Activated CD4-positive, alpha-beta T cell treated with anti-CD3 and anti-CD28 coated beads, Interleukin-2, Interleukin-4, amounts not matched to agents 100 ng/mL and 50 ng/mL, durations not matched to agents 16 hours and 8 hours (primary cell): ENCODE measurements around the gene C1QL1.

Experiments used
- DNase-seq: peaks from one replicate; pipeline ENCODE4 v3.0.0-alpha.2; 2020; ENCODE audit warnings: low spot score

The C1QL1 gene

DNA sequence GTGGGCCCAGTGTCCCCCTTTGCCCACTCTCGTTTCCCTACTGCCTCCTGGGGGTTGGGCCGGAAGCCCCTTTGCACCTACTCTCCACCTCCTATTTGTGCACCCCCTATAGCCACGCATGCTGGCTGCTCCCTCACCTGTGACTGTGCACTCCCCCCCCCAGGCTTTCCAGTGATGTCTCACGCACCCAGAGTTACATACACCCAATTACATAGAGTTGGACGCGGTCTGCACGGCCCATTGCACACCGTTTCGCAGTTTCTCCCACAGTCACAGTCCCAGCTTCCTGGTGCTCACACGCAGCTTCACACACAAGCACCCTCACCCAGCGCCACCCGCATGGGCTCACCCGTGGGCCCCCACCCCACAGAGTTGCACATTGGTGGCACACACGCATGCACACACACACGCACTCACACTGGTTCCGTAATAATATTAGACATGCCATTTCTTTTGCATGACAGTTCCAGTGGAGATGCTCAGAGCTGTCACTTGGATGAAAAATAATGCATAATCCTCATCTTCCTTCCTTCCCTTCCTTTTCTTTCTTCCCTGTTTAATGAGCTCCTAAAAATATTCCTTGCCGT is 21.5 kb upstream of the C1QL1 start:
- no peak for DNase-seq

DNA sequence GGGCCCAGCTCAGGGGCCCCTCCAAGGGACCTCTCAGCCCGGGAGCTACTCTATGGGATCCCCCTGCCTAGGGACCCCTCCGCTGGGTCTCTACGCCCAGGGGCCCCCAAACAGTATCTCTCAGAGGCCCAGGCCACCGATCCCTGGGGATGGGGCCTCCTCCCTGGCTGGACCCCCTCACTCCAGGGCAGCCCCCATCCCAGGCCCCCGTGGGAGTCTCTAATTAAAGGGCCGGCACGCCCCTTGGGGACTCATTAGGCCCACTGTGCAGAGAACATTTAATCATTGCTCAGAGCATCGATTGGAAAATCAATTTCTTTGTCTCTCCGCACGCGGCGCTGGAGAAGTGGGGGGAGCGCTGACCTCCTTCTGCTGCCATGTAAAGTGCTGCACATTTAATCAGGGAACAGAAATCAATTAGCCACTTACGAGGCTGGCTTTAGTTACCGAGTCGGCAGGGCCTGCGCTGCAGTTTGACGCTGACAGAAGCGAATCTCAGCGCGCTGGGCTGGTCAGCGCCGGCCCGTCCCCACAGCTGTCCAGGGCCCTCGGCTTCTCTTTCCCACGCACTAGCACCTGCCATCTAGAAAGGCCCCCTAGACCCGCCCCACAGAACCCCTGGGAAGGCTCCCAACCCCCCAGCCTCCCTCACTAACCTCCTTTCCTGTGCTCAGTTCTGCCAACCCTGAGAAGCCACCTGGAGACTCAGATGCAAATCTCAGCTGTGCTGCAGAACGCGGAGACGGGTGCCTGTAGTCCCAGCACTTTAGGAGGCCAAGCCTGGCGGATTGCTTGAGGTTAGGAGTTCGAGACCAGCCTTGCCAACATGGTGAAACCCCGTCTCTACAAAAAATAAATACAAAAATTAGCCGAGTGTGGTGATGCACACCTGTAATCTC is 20.2 kb upstream of the C1QL1 start:
- no peak for DNase-seq

DNA sequence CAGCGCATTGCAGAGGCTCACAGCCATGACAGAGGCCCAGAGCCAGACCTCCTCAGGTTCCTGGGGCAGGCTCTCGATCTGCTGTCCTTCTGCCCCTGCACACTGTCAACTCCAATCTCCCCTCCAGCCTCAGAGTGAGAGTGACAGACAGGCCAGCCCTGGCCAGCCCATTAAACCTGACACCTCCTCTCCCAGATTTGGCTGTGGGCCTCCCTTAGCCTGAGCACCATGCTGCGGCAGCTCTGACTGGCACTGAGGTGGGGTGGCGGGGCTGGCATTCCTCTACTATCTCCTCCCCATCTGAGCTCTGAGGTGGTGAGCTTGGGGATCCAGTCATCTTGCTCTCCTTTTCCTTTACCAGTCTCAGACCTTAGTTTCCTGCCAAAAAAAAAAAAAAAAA is 15.5 kb upstream of the C1QL1 start:
- DNase-seq = no peak

DNA sequence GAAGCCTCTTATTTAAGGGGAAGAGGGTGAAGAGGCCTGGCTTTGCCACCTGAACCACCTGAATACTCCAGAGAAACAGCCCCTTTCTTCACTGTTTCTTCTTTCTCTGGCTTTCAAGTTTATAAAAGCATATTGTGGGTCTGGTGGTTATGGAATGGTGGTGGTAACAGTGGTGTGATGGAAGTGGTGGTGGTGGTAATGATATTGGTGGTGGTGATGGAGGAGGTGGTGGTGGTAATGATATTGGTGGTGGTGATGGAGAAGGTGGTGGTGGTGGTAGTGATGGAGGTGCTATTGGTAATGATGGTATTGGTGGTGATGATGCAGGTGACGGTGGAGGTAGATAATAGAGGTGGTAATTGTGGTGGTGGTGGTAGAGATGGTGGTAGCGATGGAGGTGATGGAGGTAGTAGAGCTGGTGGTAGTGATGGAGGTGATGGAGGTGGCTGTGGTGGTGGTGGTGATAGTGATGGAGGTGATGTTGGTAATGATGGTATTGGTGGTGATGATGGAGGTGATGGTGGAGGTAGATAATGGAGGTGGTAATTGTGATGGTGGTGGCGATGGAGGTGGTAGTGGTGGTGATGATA is 14.1 kb upstream of the C1QL1 start:
- DNase-seq = no peak

DNA sequence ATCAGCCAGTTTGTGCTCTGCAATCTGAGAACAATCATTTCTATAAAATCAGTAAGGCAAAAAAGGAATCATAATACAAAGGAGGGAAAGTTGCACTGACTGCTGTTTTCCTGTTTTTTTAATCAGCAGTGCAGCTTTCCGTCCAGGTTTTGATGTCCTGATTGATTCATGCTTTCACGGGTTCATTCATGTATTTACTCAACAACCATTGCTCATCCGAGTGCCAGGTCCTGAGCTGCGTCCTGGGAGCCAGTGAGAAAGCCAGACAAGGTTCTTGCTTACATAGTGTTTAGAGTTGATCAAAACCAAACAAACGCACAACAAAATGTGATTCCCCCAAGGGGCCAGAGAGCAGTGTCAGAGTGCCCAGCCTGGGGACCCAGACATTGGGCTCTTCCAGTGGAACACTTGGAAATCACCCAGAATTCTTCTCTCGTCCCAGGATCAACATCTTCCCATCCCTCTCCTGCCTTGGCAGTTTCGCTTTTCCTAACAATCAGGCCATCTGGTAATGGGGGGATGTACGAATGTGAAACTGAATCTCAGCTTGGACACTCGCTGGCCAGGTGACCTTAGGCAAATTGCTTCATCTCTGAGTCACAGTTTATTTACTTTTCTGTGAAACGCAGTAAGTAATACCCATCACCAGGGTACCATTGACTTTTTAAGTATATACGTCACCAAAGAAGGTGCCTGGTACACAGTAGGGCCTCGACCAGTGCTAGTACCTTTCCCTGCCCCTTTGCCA is 13.3 kb upstream of the C1QL1 start:
- DNase-seq = no peak

DNA sequence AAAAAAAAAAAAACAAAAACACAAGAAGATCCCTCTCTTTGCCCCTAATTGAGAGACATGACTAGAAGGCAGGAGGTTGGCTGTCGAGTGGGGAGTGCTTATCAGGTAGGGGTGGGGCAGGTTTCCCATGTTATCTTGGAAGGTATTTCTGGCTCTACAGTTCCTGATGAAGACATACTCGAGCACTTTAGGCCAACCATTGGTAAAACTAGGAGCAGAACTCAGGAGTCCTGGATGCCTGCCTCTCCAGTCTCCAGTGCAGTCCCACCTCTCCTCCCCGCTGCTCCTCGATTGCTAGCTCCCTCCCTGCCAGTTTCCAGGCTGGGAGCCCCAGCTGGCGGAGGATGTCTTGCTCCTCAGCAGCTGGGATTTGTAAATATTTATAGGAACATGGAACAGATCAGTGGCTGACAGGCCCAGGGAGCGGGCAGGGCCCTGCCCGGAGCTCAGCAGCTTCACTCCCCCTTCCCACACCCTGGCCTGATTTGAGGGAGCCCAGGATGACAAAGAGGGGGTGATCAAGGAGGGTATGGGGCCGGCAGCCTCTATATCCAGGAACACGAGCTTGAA is 11.4 kb upstream of the C1QL1 start:
- DNase-seq = no peak

DNA sequence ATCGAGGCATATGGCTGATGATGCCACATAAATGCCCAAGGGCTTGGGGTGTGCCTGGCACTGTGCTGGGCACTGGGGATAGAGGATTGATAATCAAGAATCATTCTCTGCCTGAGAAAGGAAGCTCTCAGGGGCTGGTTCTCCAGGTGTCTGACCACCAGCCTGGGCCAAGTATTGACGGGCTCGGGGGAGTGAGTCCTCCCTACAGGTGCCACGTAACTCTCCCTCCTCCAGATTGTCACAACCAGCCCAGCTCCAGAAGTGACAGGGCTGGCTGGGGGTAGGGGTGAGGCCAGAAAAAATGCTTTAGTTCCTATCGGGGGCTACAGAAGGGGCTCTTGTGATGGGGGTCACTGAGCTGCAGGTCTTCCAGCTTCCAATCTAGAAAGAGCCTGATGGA is 10.7 kb upstream of the C1QL1 start:
- no peak for DNase-seq

DNA sequence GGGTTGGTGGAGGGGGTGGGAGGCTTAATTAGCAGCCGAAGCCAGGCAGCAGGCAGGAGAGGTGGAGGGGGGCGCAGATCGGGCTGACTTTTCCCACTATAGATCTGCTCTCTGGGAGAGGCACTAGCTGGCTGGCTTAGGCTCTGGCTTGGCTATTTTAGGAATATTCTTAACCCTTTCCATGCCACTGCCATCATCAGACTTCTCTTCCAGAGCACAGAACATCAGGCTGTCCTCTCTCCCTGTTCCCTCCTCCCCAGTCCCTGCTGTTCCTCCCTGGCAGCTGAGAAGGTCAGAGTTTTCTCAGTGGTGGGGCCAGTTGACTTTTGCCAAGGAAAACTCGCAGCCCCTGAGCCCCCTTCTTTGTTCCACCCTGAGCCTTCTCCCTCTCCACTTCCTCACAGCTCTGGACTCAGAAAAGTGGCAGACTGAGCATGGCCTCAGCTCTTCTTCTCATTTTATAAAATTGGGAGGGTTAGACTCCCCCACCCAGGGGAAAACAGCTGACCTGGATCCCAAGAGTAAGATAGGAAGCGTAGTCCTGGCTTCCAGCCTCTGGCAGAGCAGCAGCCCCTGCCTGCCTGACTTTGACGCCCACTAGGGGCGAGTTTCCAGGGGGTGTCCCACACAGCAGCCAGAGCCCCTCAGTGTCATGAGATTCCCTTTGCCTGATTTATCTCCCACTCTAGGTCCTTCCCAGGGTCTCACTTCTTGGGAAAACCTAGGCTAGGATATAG is 9.9 kb upstream of the C1QL1 start:
- DNase-seq = no peak

DNA sequence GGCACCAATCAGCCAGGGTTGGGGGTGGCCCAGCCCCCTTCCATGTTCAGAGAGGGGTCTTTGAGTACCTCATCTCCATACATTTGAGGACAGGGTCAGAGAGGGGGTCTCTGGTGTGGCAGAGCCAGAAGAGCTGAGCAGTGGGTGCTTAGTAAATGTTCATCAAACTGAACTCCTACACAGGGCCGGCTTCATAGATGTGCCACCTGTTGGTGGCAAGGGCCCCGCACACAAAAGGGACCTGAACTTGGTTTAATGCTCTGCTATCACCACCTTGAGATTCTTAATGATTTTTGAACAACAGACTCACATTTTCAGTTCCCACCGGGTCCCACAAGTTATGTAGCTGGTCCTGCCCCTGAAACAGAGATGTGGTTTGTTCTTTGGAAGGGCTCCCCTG is 9.0 kb upstream of the C1QL1 start:
- DNase-seq = no peak

DNA sequence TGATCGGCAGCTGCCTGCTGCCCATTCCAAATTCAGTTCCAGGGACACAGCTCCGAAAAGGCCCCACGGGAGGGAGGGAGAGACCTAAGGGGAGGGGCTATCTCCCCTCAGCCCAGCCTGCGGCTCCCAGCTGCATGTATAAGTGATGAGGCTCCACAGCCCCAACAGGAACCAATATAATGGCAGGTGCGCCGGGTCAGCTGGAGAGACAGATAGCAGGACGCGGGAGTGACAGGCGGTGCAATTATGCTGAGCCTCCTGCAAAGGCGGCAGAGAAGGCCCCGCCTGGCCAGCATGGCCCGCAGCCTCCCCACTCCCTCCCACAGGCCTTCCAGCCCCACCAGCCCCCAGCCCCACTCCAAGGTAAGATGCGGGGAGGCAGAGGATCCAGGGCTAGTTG is 8.1 kb upstream of the C1QL1 start:
- DNase-seq = no peak

DNA sequence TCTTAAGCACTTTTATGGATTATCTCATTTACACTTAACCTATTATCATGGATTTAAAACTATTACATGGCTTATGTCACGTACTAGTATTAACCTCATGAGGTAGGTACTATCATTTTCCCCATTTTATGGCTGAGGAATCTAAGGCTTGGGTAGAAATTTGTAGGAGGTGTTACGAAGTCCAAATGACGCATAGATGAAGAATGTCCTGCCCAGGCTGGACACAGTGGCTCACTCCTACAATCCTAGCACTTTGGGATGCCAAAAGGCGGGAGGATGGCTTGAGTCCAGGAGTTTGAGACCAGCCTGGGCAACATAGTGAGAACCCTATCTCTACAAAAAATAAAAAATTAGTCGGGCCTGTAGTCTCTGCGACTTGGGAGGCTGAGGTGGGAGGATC is 4.8 kb upstream of the C1QL1 start:
- no peak for DNase-seq

DNA sequence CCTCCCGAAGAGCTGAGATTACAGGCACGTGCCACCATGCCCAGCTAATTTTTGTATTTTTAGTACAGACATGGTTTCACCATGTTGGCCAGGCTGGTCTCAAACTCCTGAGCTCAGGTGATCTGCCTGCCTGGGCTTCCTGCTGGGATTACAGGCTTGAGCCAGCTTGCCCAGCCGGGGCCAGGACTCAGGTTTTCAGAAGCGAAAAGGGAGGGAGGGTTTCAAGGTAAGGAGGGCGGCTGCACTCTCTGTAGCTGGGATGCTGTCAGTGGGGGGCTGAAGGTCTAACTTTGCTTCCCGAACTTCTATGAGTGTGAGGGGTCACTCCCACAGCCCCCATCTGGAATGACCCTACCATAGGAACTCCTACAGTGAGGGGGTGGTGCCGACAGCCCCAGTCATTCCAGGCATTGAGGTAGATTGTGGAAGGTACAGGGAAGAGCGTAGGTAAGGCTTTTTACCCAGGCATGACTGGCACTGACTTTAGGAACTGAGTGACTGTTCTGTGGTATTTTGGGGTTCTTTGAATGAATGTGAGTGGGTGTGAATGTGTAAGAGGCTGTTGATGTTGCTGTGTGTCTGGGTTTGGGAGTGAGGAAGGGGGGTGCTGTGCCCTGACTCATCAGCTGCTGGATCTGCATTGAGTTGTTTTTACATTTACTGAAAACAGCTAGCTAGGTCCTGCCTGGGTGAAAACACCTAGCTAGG is 3.8 kb upstream of the C1QL1 start:
- DNase-seq = peak; percentile 66

DNA sequence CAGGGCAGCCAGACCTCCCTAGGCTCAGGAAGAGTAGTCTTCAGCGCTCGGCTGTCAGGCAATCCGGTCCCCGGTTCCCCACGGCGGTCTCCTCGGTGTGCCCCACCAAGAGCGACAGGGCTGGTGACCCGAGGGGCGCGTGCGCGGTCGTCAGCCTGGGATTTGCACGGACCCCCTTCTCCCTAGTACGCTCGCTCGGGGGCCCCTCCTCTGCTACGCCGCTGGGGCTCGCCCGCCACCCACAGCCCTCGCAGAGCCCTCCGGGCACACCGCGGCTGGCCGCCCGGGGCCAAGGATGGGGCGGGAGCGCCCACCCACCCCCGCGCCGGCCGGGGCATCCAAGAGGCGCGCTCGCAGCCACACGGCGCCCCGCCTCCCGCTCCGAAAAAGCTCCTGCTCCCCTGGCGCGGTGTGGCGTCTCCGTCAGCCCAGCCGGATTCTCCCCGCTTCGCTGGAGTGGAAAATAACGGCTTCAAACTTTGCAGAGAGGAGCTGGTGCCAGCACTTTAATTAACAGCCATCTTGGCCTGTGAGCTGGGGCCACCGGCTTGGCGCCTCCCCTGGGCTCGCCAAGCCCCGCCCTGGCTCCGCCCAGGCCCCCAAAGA is 2.1 kb upstream of the C1QL1 start:
- DNase-seq = no peak

DNA sequence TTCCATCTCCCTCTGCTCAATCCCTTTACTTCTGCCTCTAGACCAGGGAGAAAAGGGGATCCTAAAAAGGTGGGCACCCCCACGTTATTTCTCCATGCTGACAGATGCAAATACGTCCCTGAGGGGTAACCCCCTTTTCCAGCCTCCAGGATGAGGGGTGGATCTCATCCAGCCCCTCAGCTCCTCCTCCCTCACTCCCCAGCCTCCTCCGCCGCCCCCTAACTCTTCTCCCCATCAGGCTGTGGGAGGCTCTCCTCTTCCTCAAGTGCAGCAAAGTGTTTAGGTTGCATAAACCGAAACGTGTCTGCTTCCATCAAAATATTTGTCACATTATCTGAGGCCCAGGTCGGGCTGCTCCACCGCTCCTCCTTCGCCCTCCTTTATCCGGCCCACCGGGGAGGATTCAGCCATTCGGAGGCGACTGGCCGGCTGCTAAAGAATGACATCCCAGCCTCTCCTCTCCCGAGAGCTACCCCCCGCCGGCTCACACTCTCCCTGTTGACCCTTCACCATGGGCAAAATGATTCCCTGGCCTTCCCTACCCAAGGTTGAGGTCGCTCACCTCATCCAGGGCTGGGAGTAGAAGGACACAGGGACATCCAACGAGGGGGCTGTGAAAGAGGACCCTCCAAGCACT is 1.2 kb upstream of the C1QL1 start:
- DNase-seq = no peak

DNA sequence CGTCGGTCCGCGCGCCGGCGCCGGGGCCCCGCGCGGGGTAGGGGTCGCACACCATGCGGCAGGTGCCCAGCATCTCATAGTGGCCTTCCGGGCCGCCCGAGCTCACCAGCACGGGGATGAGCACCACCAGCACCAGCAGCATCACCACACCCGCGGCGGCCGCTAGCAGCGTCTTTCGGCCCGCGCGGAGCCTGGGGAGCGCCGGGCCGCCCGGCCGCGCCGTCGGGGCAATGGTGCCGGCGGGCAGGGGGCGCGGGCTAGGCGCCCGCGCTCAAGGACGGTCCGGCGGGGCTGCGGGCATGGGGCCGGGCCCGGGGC is 237 bp downstream of the C1QL1 start:
- no peak for DNase-seq

DNA sequence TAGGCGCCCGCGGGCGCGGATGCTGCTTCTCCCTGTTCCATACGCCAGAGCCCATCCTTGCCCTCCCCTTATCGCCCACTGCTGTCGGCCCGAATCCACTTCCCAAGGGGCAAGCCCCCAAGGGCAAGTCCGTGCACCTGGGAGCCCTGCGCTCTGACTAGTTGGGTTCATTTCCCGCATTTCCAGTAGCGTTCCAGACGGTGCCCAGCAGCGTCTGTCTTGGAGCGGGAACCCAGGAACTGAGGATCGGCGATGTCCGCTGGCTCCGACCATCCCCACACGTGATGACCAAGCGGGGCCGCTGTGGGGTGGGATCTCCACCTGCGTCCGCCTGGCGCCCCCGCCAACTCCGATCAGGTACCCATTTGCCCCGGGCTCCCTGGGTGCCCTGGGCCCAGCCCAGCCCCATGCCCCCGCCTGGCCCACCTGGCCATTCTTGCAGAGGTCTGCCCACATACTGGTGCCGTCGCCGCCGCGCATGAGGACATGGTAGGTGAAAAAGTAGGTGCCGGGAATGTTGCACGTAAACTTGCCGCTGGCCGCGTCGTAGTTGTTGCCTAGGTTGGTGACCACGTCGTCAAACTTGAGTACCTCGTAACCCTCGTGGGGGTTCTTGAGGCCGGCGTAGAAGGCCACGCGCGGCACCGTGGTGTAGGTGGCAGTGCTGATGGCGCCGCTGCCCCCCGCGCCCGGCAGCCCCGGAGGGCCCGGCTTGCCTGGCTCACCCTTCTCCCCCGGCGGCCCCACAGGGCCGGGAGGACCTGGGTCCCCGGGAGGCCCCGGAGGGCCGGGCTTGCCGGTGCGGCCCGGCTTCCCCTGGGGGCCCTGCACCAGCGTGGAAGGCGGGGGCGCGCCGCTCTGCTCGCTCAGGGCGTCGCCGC is 837 bp downstream of the C1QL1 start:
- no peak for DNase-seq

DNA sequence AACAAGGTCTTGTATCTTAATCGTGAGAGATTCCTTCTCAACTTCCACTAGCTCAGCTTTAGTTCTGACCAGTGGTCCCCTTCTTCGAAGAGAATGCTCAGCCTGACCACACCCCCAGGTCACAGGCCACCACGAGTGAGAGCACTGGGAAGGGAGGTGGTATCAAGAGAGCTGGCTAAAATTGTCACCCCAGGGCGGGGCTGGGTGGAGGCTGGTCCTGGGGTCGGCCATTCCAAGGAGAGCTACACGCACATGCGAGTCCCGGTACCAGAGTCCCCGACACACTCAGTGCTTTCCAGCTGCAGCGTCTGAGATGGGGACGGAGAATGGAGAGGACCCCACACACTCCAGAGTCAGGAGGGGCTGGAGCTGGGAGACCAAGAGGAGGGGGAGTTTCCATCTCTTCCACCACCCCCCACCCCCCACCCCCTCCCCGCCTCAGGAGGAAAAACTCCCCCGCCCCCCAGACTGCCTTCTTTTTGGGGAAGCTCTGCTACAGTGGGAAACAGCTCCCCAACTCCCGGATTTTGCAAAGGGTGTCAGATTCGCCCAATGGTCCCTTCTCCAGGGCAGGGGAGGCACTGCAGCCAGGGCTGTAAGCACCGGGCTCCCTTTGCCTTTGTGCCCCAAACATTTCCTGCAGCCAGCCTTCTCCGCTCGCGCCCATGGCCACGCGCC is 1.6 kb downstream of the C1QL1 start:
- DNase-seq = no peak

DNA sequence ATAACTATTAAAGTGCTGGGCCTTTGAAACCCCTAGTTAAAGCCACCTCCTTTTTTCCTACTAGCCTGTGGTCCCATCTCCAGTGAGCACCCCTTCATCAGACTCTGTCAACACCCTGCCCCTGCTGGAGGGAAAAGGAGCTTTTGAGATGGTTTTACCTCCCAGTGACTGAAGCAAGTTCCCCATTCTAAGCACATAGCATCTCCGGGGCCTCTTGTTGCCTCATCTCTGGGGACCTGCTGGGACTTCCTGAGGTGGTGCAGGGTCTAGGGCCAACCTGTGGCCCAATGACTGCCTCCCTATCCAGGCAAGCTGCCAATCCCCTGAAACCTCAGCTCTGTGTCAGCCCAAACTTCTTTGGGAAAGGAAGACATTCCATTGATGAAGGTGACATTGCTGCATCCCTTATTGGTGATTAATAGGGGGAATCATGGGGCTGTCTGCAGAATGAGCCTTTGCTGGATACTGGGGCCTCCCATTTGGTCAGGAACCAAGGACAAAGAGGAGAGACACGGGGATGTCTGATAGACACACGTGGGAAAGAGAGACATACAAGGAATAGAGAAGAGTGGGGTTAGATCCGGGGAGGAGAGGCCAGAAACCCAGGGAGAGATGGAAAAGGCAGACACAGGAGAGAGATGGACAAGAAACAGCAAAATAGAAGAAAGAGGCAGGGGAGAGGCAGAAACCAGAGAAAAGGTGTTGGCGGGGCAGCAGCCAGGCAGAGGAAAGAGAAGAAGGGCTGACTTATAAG is 2.4 kb downstream of the C1QL1 start:
- no peak for DNase-seq
